ENCODE measurements around the gene CORO2B.
"Not testable (repeated sequence)": the region's sequence is repeated elsewhere in the genome, so short reads cannot be mapped to it uniquely, and the experiment has no call there.

The CORO2B gene

GRCh38 chr15:68749365-68749764, 170.6 kb downstream of the CORO2B start:
- DNase-seq: no peak

GRCh38 chr15:68749793-68750192, 171.0 kb downstream of the CORO2B start:
- DNase-seq: no peak

GRCh38 chr15:68751622-68752021, 172.8 kb downstream of the CORO2B start:
- no peak for DNase-seq

- no peak for DNase-seq
Observed at GRCh38 chr15:68755731-68756130, 176.9 kb downstream of the CORO2B start.

- not testable (repeated sequence) for DNase-seq
Observed at GRCh38 chr15:68759982-68760579, 181.3 kb downstream of the CORO2B start.

GRCh38 chr15:68763063-68763462, 184.3 kb downstream of the CORO2B start:
- no peak for DNase-seq

GRCh38 chr15:68764090-68764489, 185.3 kb downstream of the CORO2B start:
- DNase-seq: no peak

GRCh38 chr15:68765602-68766368, 187.0 kb downstream of the CORO2B start:
- no peak for DNase-seq

- DNase-seq: no peak
Observed at GRCh38 chr15:68767833-68768232, 189.0 kb downstream of the CORO2B start.

GRCh38 chr15:68768321-68768720, 189.5 kb downstream of the CORO2B start:
- DNase-seq: no peak

- no peak for DNase-seq
Observed at GRCh38 chr15:68769702-68770101, 190.9 kb downstream of the CORO2B start.

GRCh38 chr15:68770216-68770615, 191.4 kb downstream of the CORO2B start:
- DNase-seq: no peak

- DNase-seq: no peak
Observed at GRCh38 chr15:68773036-68773435, 194.2 kb downstream of the CORO2B start.

GRCh38 chr15:68774120-68774519, 195.3 kb downstream of the CORO2B start:
- no peak for DNase-seq

- no peak for DNase-seq
Observed at GRCh38 chr15:68774521-68775235, 195.9 kb downstream of the CORO2B start.

GRCh38 chr15:68775236-68775577, 196.4 kb downstream of the CORO2B start:
- DNase-seq: no peak

- DNase-seq: no peak
Observed at GRCh38 chr15:68775671-68776476, 197.1 kb downstream of the CORO2B start.

- no peak for DNase-seq
Observed at GRCh38 chr15:68776477-68777270, 197.9 kb downstream of the CORO2B start.

All from RPMI8226 (cell line).